ENCODE results near the gene CUL1. TPM values are rescaled to one million over a fixed set of nuclear protein-coding genes. Genes with fewer than 3 reads are reported as not detected.

CUL1 gene
- total RNA-seq, 1 experiment from 2014 or later, result 49.3 TPM

GRCh38 chr7:148761499-148762278 lies 63.0 kb downstream of the CUL1 start:
- no peak for DNase-seq (ENCODE audit: low read depth)

DNA sequence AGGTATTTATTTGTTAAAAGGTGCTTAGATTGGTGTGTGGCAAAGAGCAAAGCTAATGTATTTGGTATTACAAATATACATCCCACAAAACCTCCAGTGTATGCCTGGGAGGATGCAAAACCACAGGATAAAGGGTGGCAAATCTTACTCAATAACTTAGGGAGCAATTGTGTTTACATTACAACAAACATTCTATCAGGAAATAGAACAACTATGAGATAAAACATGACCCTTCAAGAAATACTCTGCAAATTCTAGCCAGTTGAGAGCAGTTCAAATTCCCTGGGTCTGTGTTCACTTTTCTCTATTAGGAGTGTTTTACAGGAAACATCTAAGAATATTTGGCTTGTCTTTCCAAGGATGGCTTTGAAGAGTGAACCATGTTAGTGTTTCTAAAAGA lies 64.9 kb downstream of the CUL1 start:
- no peak for DNase-seq (ENCODE audit: low read depth)

GRCh38 chr7:148770004-148770403 lies 71.3 kb downstream of the CUL1 start:
- no peak for DNase-seq (ENCODE audit: low read depth)

DNA sequence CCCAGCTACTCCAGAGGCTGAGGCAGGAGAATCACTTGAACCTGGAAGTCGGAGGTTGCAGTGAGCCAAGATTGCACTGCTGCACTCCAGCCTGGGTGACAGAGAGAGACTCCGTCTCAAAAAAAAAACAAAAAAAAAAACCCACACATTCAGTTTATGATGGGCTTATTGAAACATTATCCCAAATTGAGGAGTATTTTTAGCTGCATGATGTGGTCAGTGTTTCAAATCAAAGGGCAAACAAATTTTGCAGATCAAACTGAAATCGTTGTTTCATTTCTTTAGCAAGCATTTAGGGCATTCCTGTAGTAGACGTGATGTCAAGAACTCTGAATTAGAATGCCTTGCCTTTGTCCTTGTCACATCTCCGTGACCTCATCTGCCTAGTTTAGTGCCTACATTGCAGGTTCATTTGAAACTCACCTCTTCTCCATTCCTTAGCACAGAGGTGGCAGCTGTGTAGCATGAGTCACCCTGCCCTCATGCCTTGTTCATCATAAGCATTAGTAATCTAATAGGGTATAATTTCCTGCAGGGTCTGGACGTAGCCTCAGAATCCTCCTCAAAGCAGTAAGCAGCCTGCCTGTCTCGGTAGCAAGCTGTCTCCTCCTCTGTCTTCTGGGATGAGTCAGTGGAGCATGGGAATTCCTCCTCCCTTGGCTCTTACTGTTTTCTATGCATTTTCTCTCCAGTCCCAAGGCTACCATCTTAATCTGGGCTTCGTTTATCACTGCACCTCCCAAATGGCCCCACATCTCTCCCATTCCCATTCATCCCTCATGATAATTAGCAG lies 73.8 kb downstream of the CUL1 start:
- peak; percentile 99 for DNase-seq (ENCODE audit: low read depth)

DNA sequence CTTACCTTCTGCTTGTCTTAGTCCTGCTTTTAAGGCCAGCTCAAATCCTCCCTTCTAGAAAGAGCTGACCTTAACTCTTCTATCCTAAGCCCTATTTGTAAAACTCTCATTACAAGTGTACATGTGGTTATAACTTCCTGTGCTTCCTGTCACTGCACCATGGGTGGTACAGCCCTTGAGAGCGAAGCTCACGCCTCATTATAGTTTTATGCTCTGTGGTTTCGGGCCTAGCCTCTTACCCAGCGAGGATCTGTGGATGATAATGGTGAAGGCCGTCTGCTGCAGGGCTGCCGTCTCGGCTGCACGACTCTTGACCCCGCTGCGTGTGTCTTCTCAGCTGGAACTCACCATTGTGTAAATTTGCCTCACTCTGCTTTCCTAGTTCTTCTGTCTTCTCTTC lies 74.6 kb downstream of the CUL1 start:
- DNase-seq (ENCODE audit: low read depth), result peak; percentile 33

DNA sequence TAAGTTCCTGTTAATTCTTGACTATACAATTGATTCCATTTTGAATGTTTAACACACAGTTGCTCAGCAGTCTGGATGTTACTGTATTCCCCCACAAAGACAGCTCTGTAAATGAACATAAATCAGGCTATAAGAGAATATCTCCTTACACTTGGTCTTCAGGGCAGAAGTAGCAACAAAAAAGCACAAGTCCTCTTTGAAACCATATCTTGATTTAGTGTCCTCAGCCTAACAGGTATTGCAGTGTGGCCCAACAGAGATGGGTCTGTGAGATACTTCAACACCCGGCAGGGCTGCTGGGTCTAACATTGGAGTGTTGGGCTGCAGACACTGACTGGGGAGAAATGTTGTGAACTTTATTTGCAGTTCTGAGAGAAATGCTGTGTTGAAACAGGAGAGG lies 75.8 kb downstream of the CUL1 start:
- DNase-seq (ENCODE audit: low read depth), result no peak

- DNase-seq (ENCODE audit: low read depth), result no peak
Measured at GRCh38 chr7:148782757-148783456, 84.2 kb downstream of the CUL1 start.

DNA sequence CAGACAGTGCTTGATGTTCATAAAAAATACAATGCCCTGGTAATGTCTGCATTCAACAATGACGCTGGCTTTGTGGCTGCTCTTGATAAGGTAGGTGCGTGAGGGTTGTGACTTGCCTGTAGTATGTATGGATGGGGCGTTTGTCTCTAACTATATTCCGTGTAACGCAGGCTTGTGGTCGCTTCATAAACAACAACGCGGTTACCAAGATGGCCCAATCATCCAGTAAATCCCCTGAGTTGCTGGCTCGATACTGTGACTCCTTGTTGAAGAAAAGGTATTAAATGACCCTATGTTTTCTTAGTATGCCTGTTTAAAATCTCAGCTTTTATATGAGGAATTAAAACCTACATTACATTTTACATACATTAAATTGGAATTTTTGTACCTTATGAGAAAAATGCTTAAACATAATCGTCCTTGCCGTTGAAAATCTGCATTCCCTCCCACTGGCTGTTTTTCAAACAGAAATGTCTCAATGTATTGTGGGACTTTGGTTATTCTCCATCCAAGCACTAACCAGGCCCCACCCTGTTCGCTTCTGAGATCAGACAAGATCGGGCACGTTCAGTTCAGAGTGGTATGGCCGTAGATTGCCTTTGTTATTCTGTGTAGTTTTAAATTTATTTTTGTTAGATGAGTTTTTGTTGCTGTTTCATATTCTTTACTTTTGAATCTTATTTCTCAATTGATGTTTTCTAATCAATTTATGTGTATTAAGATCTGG lies 85.3 kb downstream of the CUL1 start:
- no peak for DNase-seq (ENCODE audit: low read depth)

GRCh38 chr7:148787571-148788295 lies 89.0 kb downstream of the CUL1 start:
- no peak for DNase-seq (ENCODE audit: low read depth)

DNA sequence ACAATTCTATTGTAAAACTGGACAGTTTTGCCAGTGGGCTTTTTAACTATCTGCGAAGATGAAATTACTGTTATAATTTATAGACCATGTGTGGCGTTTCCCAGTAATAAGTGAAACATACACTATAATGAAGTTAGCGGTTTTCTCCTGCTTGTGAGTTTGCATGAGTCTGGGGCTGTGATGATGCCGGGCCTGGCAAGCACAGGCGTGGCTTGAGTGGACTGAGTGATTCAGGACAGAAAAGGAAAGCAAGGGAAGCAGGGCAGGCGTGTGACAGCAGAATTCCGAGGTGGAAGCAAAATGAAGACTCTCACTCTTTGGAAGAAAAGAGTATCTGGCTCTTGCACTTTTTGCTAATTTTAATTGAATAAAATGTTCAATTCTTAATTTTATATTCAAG lies 90.5 kb downstream of the CUL1 start:
- DNase-seq (ENCODE audit: low read depth), result no peak

DNA sequence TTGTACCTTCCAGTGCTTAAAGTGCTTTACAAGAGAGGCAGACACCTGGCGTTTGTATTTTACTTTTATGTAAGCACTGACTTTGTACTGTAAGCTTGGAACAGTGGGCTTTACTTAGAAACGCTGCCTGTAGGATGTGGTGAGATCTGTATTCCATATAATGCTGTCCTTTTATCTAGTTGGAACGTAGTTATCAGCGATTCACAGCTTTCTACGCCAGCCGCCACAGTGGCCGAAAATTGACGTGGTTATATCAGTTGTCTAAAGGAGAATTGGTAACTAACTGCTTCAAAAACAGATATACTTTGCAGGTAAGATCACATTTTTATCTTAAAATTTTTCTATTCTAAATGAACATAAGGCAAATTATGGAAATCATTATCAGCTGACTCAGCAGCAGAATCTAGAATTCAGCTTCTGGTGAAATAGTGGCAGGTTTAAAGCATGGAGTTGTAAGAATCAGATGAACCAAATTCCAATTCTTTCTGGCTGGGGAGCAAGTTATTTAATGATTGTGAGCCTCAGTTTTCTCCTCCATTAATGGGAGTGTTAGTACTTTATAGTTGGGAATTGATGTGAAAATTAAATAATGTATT lies 91.5 kb downstream of the CUL1 start:
- DNase-seq (ENCODE audit: low read depth), result no peak

GRCh38 chr7:148790850-148791249 lies 92.1 kb downstream of the CUL1 start:
- DNase-seq (ENCODE audit: low read depth), result no peak

DNA sequence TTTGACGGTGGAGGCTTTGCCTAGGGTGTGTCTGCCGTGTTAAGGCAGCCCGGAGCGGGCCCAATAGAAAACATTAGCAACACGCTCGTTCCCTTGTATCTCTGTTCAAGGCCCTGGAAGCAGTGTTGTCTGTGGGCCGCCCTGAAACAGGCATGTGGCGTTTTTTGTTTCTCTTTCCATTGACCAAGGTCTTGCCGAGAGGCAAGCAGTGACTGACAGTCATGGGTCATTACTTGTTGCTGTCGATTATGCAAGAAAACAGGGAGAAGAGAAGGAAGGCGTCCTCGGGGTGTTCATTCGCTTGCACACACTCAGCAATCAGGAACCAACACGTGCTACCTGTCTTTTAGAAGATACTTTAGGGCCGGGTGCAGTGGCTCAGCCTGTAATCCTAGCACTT lies 92.8 kb downstream of the CUL1 start:
- no peak for DNase-seq (ENCODE audit: low read depth)

- DNase-seq (ENCODE audit: low read depth), result no peak
Measured at GRCh38 chr7:148793590-148793989, 94.9 kb downstream of the CUL1 start.

GRCh38 chr7:148794476-148794875 lies 95.8 kb downstream of the CUL1 start:
- DNase-seq (ENCODE audit: low read depth), result no peak

DNA sequence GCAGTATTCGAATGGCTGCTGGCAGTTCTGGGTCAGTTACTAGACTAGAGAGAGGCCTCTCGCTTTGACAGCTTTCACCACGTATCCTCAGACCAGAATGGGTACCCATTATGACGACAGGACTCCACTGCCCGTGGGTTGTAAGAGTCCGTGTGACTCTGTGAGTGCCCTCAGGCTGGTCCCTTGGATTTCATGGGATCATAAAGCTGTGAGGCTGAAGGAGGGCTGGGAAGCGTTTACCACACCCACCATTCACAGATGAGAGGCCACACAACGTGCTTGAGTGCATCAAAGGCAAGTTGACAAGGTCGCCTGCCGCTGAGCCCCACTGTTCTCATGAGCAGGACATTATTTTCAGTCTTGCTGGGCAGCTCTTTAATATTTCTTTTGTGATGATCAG lies 98.1 kb downstream of the CUL1 start:
- no peak for DNase-seq (ENCODE audit: low read depth)

DNA sequence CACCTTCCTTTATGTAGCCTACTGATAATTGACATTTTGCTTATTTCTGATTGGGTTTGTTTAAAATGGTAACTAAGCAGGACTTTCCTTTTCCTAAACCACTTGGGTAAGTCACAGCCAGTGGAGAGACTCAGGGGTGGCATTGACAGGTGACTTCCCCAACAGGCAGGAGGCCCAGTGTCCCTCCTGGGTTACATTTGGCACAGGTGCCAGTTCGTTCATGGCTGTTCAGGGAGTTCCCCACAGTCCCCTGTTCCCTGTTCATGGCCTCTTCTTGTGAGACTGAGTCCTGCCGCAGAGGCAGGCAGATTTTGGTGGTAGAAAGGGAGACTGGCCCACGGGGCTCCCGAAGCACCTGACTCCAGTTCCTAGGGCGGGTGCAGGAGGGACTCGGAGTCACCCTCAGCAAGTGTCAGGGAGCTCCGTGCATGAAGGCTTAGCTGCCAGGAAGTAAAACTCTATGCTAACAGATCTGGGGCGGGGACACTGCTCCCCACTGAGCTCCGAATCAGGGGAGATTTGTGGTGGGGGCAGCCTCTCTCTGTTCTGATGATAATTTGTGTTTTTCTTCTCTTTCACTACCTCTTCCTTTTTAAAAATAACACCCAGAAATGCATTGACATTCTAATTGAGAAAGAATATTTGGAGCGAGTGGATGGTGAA lies 101.3 kb downstream of the CUL1 start:
- DNase-seq (ENCODE audit: low read depth), result no peak

- DNase-seq (ENCODE audit: low read depth), result no peak
Measured at GRCh38 chr7:148800677-148801076, 102.0 kb downstream of the CUL1 start.

- DNase-seq (ENCODE audit: low read depth), result no peak
Measured at GRCh38 chr7:148802101-148802493, 103.4 kb downstream of the CUL1 start.

DNA sequence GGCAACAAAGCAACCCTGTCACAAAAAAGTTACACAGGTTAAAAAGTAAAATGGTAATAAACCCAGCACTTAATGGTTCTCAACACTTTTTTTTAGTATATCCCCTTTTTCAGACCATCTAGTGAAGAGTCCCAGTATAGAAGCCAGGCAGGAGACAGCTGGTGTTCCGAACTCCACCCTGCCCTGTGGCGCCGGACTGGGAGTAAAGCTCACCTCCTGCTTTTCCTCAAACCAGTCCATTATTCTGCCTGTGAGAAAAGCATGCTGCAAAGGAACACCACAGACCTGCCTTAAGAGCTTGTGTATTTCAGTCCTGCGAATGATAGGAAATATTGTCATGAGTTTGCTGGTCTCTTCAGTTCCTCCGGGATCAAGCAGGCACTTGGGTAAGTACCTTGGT lies 104.4 kb downstream of the CUL1 start:
- DNase-seq (ENCODE audit: low read depth), result no peak
